Hepatic stellate cell (primary cell): ENCODE results near the gene PEX19.

Experiments used
- DNase-seq: peaks from one replicate; pipeline ENCODE4 v3.0.0; 2011; ENCODE audit warnings: low spot score

Gene PEX19

DNA sequence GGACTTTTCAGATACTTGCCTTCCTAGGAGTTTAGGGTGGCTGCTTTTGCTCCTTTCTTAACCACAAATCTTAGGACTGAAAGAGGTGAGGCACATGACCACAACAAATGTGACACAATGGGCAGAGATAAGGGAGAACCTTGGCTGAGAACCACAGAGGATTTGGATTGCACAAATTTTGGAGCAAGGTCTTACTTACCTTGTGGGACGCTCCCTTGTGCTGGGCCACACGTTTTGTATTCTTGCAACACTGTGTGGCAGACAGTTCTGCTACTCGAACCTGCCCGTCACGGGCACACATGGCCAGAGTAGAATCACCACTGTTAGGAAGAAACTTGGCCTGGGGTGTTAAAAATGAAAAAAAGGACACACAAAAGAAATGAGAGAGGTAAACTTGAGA, 46.5 kb downstream of the PEX19 start:
- DNase-seq = no peak

DNA sequence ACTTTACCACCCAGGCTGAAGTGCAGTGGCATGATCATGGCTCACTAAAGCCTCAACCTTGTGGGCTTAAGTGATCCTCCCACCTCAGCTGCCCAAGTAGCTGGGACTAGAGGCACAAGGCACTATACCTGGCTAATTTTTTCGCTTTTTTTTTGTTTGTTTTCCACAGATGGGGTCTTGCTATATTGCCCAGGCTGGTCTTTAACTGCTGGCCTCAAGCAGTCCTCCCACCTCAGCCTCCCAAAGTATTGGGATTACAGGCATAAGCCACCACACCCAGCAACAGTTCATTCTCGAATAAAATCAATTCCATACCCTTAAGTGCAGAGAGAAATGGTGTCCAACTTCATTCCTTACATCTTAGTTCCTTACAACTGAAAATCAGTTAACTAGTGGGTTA, 47.4 kb downstream of the PEX19 start:
- DNase-seq = no peak

DNA sequence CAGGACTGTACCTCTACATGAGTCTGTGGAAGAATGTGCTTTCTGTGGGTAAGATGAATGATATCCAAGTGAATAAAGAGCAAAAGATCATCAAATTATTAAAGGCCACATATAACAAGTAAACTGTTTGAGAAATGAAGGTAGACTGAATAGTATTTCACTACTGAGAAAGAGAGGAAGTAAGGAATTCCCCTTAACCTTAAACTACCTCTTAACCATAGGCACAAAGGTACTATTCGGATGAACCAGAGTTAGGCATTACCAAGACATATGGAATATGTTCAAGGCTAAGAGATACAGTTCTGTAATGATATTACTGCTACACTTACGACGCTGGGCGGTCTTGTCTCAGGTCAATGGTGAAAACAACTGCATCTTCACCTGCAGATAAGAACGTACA, 48.1 kb downstream of the PEX19 start:
- no peak for DNase-seq

DNA sequence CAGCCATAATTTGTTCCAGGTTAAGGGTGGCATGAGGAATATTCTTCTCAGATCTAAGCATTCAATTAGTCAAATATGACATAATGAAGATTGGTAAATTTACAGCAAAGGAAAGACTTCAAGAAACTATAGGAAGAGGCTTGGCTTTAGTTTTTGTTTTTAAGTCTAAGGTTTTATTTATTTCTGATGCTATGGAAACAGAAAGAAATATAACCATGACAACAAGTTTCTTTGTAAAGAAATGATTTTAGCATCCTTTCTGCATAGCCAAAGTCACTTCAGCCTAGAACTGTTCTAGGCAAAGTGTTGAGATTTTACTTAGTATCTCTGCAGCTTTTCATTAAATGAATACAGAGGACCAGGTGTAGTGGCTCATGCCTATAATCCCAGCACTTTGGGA, 52.0 kb downstream of the PEX19 start:
- DNase-seq = no peak

DNA sequence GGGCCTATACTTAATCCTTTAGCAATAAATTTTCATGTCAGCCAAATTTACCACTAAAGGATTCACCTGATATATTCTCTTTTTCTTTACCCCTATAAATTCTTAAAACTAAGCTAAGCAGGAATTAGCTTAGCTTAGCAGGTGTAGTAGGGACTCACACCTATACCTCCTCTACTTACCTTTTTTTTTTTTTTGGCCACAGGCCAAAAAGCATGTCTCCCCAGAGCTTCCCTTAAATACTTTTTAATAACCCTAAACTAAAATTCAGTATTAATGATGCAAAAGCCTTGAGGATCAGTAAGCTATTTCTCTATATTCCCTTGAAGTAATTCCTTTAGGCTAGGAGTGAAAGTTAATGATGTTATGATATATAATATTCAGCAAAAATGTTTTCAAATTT, 56.5 kb downstream of the PEX19 start:
- DNase-seq = no peak

DNA sequence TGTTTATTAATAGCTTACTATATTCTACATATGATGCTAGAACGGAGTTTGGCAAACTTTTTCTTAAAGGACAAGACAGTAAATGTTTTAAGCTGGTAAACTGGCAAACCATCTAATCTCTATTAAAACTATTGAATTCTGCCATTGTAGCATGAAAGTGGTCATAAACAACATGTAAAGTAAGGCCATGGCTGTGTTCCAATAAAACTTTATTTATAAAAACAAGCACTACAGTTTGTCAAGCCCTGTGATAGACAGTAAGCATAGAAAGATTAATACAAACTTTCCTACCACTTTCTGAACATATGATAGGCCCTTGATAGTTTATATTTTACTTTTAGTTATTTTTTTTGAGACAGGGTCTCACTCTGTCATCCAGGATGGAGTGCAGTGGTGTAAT, 57.4 kb downstream of the PEX19 start:
- DNase-seq = no peak

DNA sequence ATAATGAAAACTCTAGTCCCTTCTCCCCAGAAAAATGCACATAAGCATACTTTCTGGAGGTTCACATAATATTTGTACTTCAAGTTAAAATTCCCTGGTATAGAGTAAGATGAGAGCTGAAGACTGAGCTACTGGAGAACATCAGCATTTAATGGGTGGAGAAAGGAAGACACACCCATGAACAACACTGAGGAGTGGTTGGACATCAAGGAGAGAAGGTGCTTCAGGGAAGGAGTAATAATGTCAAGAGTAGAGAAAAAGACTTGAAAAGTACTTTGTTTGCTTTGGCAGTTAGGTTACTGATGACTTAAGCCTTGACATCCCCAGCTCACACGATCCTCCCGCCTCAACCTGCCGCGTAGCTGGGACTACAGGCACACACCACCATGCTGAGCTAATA, 57.9 kb downstream of the PEX19 start:
- DNase-seq = no peak
